HG03575 (cell line): ENCODE data around the gene CDC23.
A peak's percentile ranks its signal among the peaks of the same experiment; 100 is the strongest.
"Not testable (repeated sequence)": the region's sequence is repeated elsewhere in the genome, so short reads cannot be mapped to it uniquely, and the experiment has no call there.

Source experiments
- ATAC-seq: cut with Tn5 transposase; IDR thresholded peaks from one replicate; pipeline ENCODE4 v1.9.1; 2021; ENCODE audit not compliant: unreplicated experiment, insufficient number of reproducible peaks, low FRiP score; ENCODE audit errors: extremely low read depth

The CDC23 gene

GRCh38 chr5:138224712-138225111 lies 11.6 kb upstream of the CDC23 start:
- ATAC-seq = no peak

GRCh38 chr5:138223532-138223931 lies 10.4 kb upstream of the CDC23 start:
- ATAC-seq = no peak

GRCh38 chr5:138216799-138217198 lies 3.7 kb upstream of the CDC23 start:
- ATAC-seq = no peak

GRCh38 chr5:138212828-138213160 lies 329 bp downstream of the CDC23 start:
- peak; percentile 9 for ATAC-seq

GRCh38 chr5:138210985-138211384 lies 2.1 kb downstream of the CDC23 start:
- ATAC-seq = no peak

- not testable (repeated sequence) for ATAC-seq
Measured at GRCh38 chr5:138193859-138194258, 19.3 kb downstream of the CDC23 start.

GRCh38 chr5:138192826-138193225 lies 20.3 kb downstream of the CDC23 start:
- ATAC-seq = no peak

GRCh38 chr5:138188626-138189025 lies 24.5 kb downstream of the CDC23 start:
- ATAC-seq = no peak

- ATAC-seq = no peak
Measured at GRCh38 chr5:138186002-138186447, 27.1 kb downstream of the CDC23 start.

GRCh38 chr5:138182808-138183207 lies 30.3 kb downstream of the CDC23 start:
- no peak for ATAC-seq

- no peak for ATAC-seq
Measured at GRCh38 chr5:138180841-138181240, 32.3 kb downstream of the CDC23 start.

GRCh38 chr5:138180183-138180782 lies 32.8 kb downstream of the CDC23 start:
- ATAC-seq = no peak

GRCh38 chr5:138179277-138179857 lies 33.8 kb downstream of the CDC23 start:
- no peak for ATAC-seq

GRCh38 chr5:138178516-138179276 lies 34.4 kb downstream of the CDC23 start, which contains the start of the genes BRD8 and KIF20A:
Gene BRD8, minus strand, starts transcription at chr5:138178630. Its CDS starts 16 bp downstream, at chr5:138178614.
Gene KIF20A, plus strand, starts transcription at chr5:138179112. Its CDS starts 569 bp downstream, at chr5:138179681.
- ATAC-seq = peak; percentile 58

- no peak for ATAC-seq
Measured at GRCh38 chr5:138177941-138178515, 35.1 kb downstream of the CDC23 start.

GRCh38 chr5:138170299-138170698 lies 42.8 kb downstream of the CDC23 start:
- no peak for ATAC-seq

- ATAC-seq = no peak
Measured at GRCh38 chr5:138169124-138169523, 44.0 kb downstream of the CDC23 start.

- no peak for ATAC-seq
Measured at GRCh38 chr5:138163721-138164120, 49.4 kb downstream of the CDC23 start.

GRCh38 chr5:138160706-138161105 lies 52.4 kb downstream of the CDC23 start:
- no peak for ATAC-seq

GRCh38 chr5:138159666-138160065 lies 53.5 kb downstream of the CDC23 start:
- ATAC-seq = no peak
